IPS DF 6.9 (cell line): Measurements from ENCODE around the gene WWOX.
"Not testable (repeated sequence)": the region's sequence is repeated elsewhere in the genome, so short reads cannot be mapped to it uniquely, and the experiment has no call there.

Experiments used
- DNase-seq: peaks from one replicate; pipeline ENCODE4 v3.0.0-alpha.2; 2013; ENCODE audit warnings: low read depth, low spot score
- H3K27ac ChIP-seq: one replicate; pipeline ENCODE4 v1.5.1; 2013; ENCODE audit warnings: low read length, control low read depth
- H3K27me3 ChIP-seq: 2 replicates; pipeline ENCODE4 v1.6.1; 2013; ENCODE audit warnings: mild to moderate bottlenecking, low read length; ENCODE audit not compliant: control insufficient read depth, insufficient read depth
- H3K36me3 ChIP-seq: 2 replicates; pipeline ENCODE4 v1.6.1; 2013; ENCODE audit warnings: low read length; ENCODE audit not compliant: control insufficient read depth, insufficient read depth
- H3K4me1 ChIP-seq: 2 replicates; pipeline ENCODE4 v1.6.1; 2013; ENCODE audit warnings: low read length; ENCODE audit not compliant: control insufficient read depth, insufficient read depth
- H3K4me3 ChIP-seq: 2 replicates; pipeline ENCODE4 v1.5.1; 2013; ENCODE audit warnings: mild to moderate bottlenecking, low read length
- H3K9me3 ChIP-seq: 2 replicates; pipeline ENCODE4 v1.6.1; 2013; ENCODE audit warnings: low read length, inconsistent platforms; ENCODE audit not compliant: control insufficient read depth, insufficient read depth
- WGBS: extraction: QIAGEN DNeasy Blood & Tissue Kit; methylation state at CpG from one replicate; pipeline ENCODE4 v1.1.7; 2013; ENCODE audit warnings: mixed read lengths, missing lambda C conversion rate; ENCODE audit not compliant: insufficient read length, insufficient coverage; 5-methylcytosine and 5-hydroxymethylcytosine counted together

Gene WWOX

GRCh38 chr16:78593352-78593751 is 493.9 kb downstream of the WWOX start:
- Histone ChIP-seq H3K27me3 (no peaks in the 10 kb centered on the region), H3K9me3 (no peaks in the 10 kb centered on the region), H3K4me1 (no peaks in the 10 kb centered on the region), H3K27ac (no peak overlapping the region), H3K4me3 (no peak overlapping the region), H3K36me3 (no peaks in the 10 kb centered on the region)
- no peak for DNase-seq
- no CpG with 5 or more reads among the region's 3 CpGs for WGBS

- H3K27ac ChIP-seq: no peak overlapping the region
- WGBS: no CpG with 5 or more reads among the region's 7 CpGs
Measured at GRCh38 chr16:78594191-78594590, 494.7 kb downstream of the WWOX start.

GRCh38 chr16:78596348-78596995 is 497.0 kb downstream of the WWOX start:
- no peak for DNase-seq
- Histone ChIP-seq H3K27me3 (no peaks in the 10 kb centered on the region), H3K27ac (no peak overlapping the region), H3K9me3 (no peaks in the 10 kb centered on the region), H3K4me3 (no peak overlapping the region), H3K36me3 (no peaks in the 10 kb centered on the region), H3K4me1 (0 out of 2 replicates have a peak, but pooled peaks cover 1% of the 10 kb centered on the region)
- WGBS: no CpG with 5 or more reads among the region's 10 CpGs

More at GRCh38 chr16:78594191-78594590, 494.7 kb downstream of the WWOX start:
- H3K4me3 ChIP-seq: no peak overlapping the region
- no peaks in the 10 kb centered on the region for H3K9me3 ChIP-seq
- H3K36me3 ChIP-seq: no peaks in the 10 kb centered on the region
- DNase-seq: no peak
- H3K27me3 ChIP-seq: no peaks in the 10 kb centered on the region
- no peaks in the 10 kb centered on the region for H3K4me1 ChIP-seq

GRCh38 chr16:78596996-78597422 is 497.6 kb downstream of the WWOX start:
- DNase-seq: no peak
- no CpG with 5 or more reads among the region's 9 CpGs for WGBS
- Histone ChIP-seq H3K27ac (no peak overlapping the region), H3K4me1 (0 out of 2 replicates have a peak, but pooled peaks cover 1% of the 10 kb centered on the region), H3K36me3 (no peaks in the 10 kb centered on the region), H3K9me3 (no peaks in the 10 kb centered on the region), H3K27me3 (no peaks in the 10 kb centered on the region), H3K4me3 (no peak overlapping the region)

GRCh38 chr16:78597809-78598570 is 498.5 kb downstream of the WWOX start:
- H3K4me1 ChIP-seq: 0 out of 2 replicates have a peak, but pooled peaks cover 1% of the 10 kb centered on the region
- no peak overlapping the region for H3K27ac ChIP-seq
- WGBS: no CpG with 5 or more reads among the region's 9 CpGs
- H3K9me3 ChIP-seq: no peaks in the 10 kb centered on the region
- no peak for DNase-seq
- H3K4me3 ChIP-seq: no peak overlapping the region
- no peaks in the 10 kb centered on the region for H3K36me3 ChIP-seq
- H3K27me3 ChIP-seq: no peaks in the 10 kb centered on the region

- 0 out of 2 replicates have a peak, but pooled peaks cover 1% of the 10 kb centered on the region for H3K4me1 ChIP-seq
- no peak overlapping the region for H3K27ac ChIP-seq
- WGBS: no CpG with 5 or more reads among the region's 4 CpGs
- H3K36me3 ChIP-seq: no peaks in the 10 kb centered on the region
- no peaks in the 10 kb centered on the region for H3K27me3 ChIP-seq
- no peaks in the 10 kb centered on the region for H3K9me3 ChIP-seq
- DNase-seq: no peak
- H3K4me3 ChIP-seq: no peak overlapping the region
Measured at GRCh38 chr16:78599271-78599670, 499.8 kb downstream of the WWOX start.

GRCh38 chr16:78604423-78605062 is 505.1 kb downstream of the WWOX start:
- not testable (repeated sequence) for H3K27ac ChIP-seq, H3K4me3 ChIP-seq, H3K27me3 ChIP-seq, H3K4me1 ChIP-seq, H3K9me3 ChIP-seq, DNase-seq, H3K36me3 ChIP-seq
- WGBS: no CpG with 5 or more reads among the region's 2 CpGs

- no CpG with 5 or more reads among the region's 6 CpGs for whole genome bisulfite sequencing
Measured at GRCh38 chr16:78605548-78606101, 506.2 kb downstream of the WWOX start.

GRCh38 chr16:78606545-78606944 is 507.1 kb downstream of the WWOX start:
- H3K36me3 ChIP-seq: no peaks in the 10 kb centered on the region
- no peak overlapping the region for H3K27ac ChIP-seq
- WGBS: no CpG with 5 or more reads among the region's 8 CpGs
- H3K9me3 ChIP-seq: no peaks in the 10 kb centered on the region
- H3K4me1 ChIP-seq: peaks cover 9% of the 10 kb centered on the region; the same call in 1 of the 2 replicates
- no peak overlapping the region for H3K4me3 ChIP-seq
- no peaks in the 10 kb centered on the region for H3K27me3 ChIP-seq
- DNase-seq: no peak

More at GRCh38 chr16:78605548-78606101, 506.2 kb downstream of the WWOX start:
- peaks cover 9% of the 10 kb centered on the region; the same call in 1 of the 2 replicates for H3K4me1 ChIP-seq
- no peak overlapping the region for H3K27ac ChIP-seq
- no peaks in the 10 kb centered on the region for H3K9me3 ChIP-seq
- no peaks in the 10 kb centered on the region for H3K36me3 ChIP-seq
- DNase-seq: no peak
- no peak overlapping the region for H3K4me3 ChIP-seq
- H3K27me3 ChIP-seq: no peaks in the 10 kb centered on the region

GRCh38 chr16:78607022-78607421 is 507.6 kb downstream of the WWOX start:
- no peak for DNase-seq
- peaks cover 9% of the 10 kb centered on the region; the same call in 1 of the 2 replicates for H3K4me1 ChIP-seq

More at GRCh38 chr16:78607022-78607421, 507.6 kb downstream of the WWOX start:
- no peak overlapping the region for H3K4me3 ChIP-seq
- no peaks in the 10 kb centered on the region for H3K36me3 ChIP-seq
- H3K9me3 ChIP-seq: no peaks in the 10 kb centered on the region
- no peaks in the 10 kb centered on the region for H3K27me3 ChIP-seq
- H3K27ac ChIP-seq: no peak overlapping the region
- no CpG with 5 or more reads among the region's 5 CpGs for WGBS
